ENCODE measurements around the gene ARFRP1.

Gene ARFRP1

GRCh38 chr20:63741354-63741675 is 33.5 kb upstream of the ARFRP1 start:
- peak overlapping the region; percentile 75 for H3K4me3 Mint-ChIP-seq
- no peaks in the 10 kb centered on the region for H3K9me3 Mint-ChIP-seq

DNA sequence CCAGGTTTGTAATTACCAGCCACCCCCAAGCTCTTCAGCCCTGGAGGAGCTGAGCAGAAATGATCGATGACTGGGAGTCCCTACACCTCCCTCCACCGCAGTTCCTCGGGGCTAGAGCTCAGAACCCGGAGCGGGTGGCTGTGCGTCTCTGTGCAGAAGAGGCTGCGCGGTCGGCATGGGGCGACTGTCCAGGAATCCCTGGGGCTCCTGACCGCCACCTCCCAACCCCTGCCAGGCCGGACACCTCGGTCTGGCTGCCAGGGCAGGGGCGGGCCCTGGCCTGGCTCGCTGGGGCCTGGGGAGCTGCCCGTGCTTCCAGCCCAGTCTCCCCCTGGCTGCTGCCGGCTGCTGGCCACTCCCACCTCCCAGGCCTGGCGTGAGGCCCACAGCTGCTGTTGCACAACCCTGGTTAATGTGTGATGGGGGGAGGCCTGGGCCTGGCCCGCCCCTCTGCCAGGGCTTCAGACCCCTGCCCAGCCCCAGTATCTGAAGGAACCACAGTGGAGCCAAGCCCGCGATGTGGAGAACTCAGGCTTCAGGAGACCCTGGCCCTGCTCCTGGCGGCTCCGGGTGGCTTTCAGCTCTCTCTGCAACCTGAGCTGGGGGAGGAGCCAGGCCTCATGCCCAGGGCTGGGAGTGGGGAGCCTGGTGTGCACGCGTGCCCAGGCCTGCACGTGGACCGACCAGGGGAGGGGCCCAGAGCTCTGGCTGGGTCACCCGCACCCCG is 33.0 kb upstream of the ARFRP1 start:
- Mint-ChIP-seq H3K36me3 (ENCODE audit: low read depth) (peaks cover 12% of the 10 kb centered on the region), H3K9me3 (no peaks in the 10 kb centered on the region), H3K27ac (no peak overlapping the region), H3K4me3 (peak overlapping the region; percentile 75), H3K27me3 (ENCODE audit: low read depth, poor library complexity) (peaks cover 8% of the 10 kb centered on the region), H3K4me1 (peaks cover 9% of the 10 kb centered on the region)
- DNase-seq: peak; percentile 73
- TF ChIP-seq, protein P1, sequence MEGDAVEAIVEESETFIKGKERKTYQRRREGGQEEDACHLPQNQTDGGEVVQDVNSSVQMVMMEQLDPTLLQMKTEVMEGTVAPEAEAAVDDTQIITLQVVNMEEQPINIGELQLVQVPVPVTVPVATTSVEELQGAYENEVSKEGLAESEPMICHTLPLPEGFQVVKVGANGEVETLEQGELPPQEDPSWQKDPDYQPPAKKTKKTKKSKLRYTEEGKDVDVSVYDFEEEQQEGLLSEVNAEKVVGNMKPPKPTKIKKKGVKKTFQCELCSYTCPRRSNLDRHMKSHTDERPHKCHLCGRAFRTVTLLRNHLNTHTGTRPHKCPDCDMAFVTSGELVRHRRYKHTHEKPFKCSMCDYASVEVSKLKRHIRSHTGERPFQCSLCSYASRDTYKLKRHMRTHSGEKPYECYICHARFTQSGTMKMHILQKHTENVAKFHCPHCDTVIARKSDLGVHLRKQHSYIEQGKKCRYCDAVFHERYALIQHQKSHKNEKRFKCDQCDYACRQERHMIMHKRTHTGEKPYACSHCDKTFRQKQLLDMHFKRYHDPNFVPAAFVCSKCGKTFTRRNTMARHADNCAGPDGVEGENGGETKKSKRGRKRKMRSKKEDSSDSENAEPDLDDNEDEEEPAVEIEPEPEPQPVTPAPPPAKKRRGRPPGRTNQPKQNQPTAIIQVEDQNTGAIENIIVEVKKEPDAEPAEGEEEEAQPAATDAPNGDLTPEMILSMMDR (IDR thresholded peaks at IDR 0.05): no peak

More at GRCh38 chr20:63741354-63741675, 33.5 kb upstream of the ARFRP1 start:
- H3K27me3 Mint-ChIP-seq (ENCODE audit: low read depth, poor library complexity): peaks cover 7% of the 10 kb centered on the region
- H3K36me3 Mint-ChIP-seq (ENCODE audit: low read depth): peaks cover 10% of the 10 kb centered on the region
- H3K4me1 Mint-ChIP-seq: peaks cover 9% of the 10 kb centered on the region
- no peak overlapping the region for H3K27ac Mint-ChIP-seq
- no peak for DNase-seq
- TF ChIP-seq, protein P1 (IDR thresholded peaks at IDR 0.05): no peak

DNA sequence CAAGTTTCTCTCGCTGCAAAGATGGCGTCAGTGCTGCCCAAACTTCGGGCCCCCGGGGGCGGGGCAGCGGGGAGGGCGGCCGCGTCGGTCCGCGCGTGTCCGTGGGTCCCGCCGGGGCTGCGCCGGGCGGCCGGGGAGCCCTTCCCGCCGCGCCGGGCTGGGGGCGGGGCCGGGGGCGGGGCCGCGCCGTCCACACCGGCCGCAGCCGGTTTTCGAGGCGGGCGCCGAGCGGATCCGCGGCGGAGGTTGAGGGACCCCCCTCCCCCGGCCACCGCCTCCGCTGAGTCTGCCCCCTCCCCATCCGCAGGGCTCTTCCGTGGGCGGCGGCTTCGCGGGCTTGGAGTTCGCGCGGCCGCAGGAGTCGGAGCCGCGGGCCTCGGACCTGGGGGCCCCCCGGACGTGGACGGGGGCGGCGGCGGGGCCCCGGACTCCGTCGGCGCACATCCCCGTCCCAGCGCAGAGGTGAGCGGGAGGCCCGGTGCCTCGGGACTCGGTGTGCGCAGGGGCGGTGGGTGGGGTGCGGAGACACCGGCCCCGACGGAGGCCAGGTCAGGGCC is 32.4 kb upstream of the ARFRP1 start:
- TF ChIP-seq, protein P1 (IDR thresholded peaks at IDR 0.05): no peak
- Mint-ChIP-seq H3K4me1 (peaks cover 9% of the 10 kb centered on the region), H3K27me3 (ENCODE audit: low read depth, poor library complexity) (peaks cover 8% of the 10 kb centered on the region), H3K36me3 (ENCODE audit: low read depth) (peaks cover 10% of the 10 kb centered on the region), H3K27ac (no peak overlapping the region), H3K4me3 (peak overlapping the region; percentile 75), H3K9me3 (no peaks in the 10 kb centered on the region)
- DNase-seq: peak; percentile 64

DNA sequence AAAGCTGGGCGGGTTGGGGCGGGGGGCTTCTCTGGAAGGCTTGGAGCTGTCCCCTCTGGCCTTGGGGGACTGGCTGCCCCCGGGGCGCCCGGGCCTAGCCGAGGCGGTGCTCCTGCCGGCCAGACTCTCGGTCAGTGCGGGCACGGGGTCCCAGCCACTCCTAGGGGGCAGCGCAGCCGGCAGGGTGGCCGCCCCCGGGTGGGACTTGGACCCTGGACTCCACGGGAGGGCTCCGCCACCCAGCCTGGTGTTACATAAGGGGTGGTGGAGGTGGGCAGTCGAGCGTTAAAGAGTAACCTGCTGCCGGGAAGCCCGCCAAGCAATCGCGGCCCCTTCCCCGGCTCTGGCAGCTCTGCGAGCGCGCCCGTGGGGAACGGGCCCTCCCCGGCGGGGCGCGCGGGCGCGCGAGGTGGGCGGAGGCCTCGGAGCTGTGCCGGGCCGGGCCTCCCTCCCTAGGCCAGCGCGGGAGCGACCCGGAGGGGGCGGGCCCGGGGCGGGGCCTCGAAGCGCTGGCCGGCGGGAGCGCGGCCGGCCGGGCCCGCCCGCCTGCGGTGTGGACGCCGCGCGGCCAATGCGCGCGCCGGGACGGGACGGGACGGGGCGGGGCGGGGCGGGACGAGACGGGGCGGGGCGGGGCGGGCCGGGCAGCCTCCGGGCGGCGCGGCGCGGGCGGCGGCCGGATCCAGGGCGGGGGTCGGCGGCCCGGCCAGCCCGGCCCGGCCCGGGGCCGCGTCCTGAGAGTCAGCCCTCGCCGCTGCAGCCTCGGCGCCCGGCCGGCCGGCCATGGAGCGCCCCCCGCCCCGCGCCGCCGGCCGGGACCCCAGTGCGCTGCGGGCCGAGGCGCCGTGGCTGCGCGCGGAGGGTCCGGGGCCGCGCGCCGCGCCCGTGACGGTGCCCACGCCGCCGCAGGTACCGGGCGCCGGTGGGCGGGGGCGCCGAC is 31.6 kb upstream of the ARFRP1 start, which contains the start of gene SLC2A4RG:
TSS of gene SLC2A4RG (plus strand) at position 647 of the 940 bp plus-strand sequence. CDS start at position 784, 137 bp downstream.
- DNase-seq: peak; percentile 84
- H3K27ac Mint-ChIP-seq: no peak within 1 kb of the TSS
- H3K9me3 Mint-ChIP-seq: no peaks in the 10 kb centered on the region
- TF ChIP-seq, protein P1 (IDR thresholded peaks at IDR 0.05): no peak
- H3K4me3 Mint-ChIP-seq: peak within 1 kb of the TSS; percentile 75
- peaks cover 8% of the 10 kb centered on the region for H3K27me3 Mint-ChIP-seq (ENCODE audit: low read depth, poor library complexity)
- peaks cover 10% of the 10 kb centered on the region for H3K36me3 Mint-ChIP-seq (ENCODE audit: low read depth)
- peaks cover 9% of the 10 kb centered on the region for H3K4me1 Mint-ChIP-seq

DNA sequence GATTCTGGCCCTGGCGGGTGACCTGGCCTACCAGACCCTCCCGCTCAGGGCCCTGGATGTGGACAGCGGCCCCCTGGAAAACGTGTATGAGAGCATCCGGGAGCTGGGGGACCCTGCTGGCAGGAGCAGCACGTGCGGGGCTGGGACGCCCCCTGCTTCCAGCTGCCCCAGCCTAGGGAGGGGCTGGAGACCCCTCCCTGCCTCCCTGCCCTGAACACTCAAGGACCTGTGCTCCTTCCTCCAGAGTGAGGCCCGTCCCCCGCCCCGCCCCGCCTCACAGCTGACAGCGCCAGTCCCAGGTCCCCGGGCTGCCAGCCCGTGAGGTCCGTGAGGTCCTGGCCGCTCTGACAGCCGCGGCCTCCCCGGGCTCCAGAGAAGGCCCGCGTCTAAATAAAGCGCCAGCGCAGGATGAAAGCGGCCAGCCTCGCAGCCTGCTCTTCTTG is 30.9 kb upstream of the ARFRP1 start:
- DNase-seq: peak; percentile 75
- Mint-ChIP-seq H3K9me3 (no peaks in the 10 kb centered on the region), H3K27ac (no peak overlapping the region), H3K27me3 (ENCODE audit: low read depth, poor library complexity) (peaks cover 8% of the 10 kb centered on the region), H3K36me3 (ENCODE audit: low read depth) (peaks cover 14% of the 10 kb centered on the region), H3K4me3 (no peak overlapping the region), H3K4me1 (peaks cover 6% of the 10 kb centered on the region)
- TF ChIP-seq, protein P1 (IDR thresholded peaks at IDR 0.05): no peak

All from nephron progenitor cell (in vitro differentiated cells).